Measurements from ENCODE around the gene PLPPR2. TPM values are rescaled to one million over a fixed set of nuclear protein-coding genes. Genes with fewer than 3 reads are reported as not detected.
"Not testable (repeated sequence)": the region's sequence is repeated elsewhere in the genome, so short reads cannot be mapped to it uniquely, and the experiment has no call there.

The PLPPR2 gene
- total RNA-seq, 1 experiment from 2014 or later = 19.5 TPM

- intact Hi-C loops (cut with micrococcal nuclease) = no loop called here
Observed at GRCh38 chr19:11331502-11331901, 23.7 kb upstream of the PLPPR2 start.

DNA sequence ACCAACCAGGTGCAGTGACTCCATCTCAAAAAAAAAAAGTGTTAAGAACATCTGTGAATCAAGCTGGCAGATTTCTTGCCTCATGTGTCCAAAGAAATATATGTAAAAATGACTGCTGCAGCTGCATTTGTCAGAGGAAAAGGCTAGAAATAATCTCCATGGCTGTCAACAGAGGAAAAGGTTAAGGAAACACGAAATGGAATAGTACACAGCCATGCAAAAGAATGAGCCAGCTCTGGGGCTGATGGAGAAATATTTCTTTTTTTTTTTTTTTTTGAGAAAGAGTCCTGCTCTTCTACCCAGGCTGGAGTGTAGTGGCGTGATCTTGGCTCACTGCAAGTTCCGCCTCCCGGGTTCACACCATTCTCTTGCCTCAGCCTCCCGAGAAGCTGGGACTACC, 22.4 kb upstream of the PLPPR2 start:
- Mint-ChIP-seq H3K4me3 (ENCODE audit: unreplicated experiment) (no peak overlapping the region), H3K27me3 (ENCODE audit: insufficient read depth, unreplicated experiment) (no peaks in the 10 kb centered on the region), H3K27ac (ENCODE audit: low read depth, unreplicated experiment) (no peak overlapping the region), H3K9me3 (ENCODE audit: unreplicated experiment) (no peaks in the 10 kb centered on the region), H3K4me1 (ENCODE audit: insufficient read depth, unreplicated experiment) (peaks cover 2% of the 10 kb centered on the region), H3K36me3 (ENCODE audit: insufficient read depth, unreplicated experiment) (peaks cover 86% of the 10 kb centered on the region)
- intact Hi-C loops (cut with micrococcal nuclease) = no loop called here
- ChIA-PET CTCF (no interaction called here), POLR2A (interaction anchor here (1.6 to 1.7 kb wide), 2 partner anchors 9 to 14 kb away, joined by 4 to 6 read pairs; partner anchors contain the start of genes CCDC159 and TMEM205)
- no TSS peak for BruUV-seq (replicated peaks)
- no peak for TF ChIP-seq CTCF (IDR thresholded peaks at IDR 0.05; ENCODE audit: unreplicated experiment)
- DNase-seq (ENCODE audit: unreplicated experiment) = no peak

More at GRCh38 chr19:11331502-11331901, 23.7 kb upstream of the PLPPR2 start:
- Mint-ChIP-seq H3K27ac (ENCODE audit: low read depth, unreplicated experiment) (no peak overlapping the region), H3K36me3 (ENCODE audit: insufficient read depth, unreplicated experiment) (peaks cover 81% of the 10 kb centered on the region), H3K4me3 (ENCODE audit: unreplicated experiment) (no peak overlapping the region), H3K9me3 (ENCODE audit: unreplicated experiment) (no peaks in the 10 kb centered on the region), H3K4me1 (ENCODE audit: insufficient read depth, unreplicated experiment) (no peaks in the 10 kb centered on the region), H3K27me3 (ENCODE audit: insufficient read depth, unreplicated experiment) (no peaks in the 10 kb centered on the region)
- POLR2A ChIA-PET = interaction anchor here (0.6 to 1.6 kb wide), 4 partner anchors 13 to 70 kb away, joined by 3 to 6 read pairs (median 3); partner anchors contain the start of genes CCDC159 and TMEM205
- no peak for DNase-seq (ENCODE audit: unreplicated experiment)
- no peak for TF ChIP-seq CTCF (IDR thresholded peaks at IDR 0.05; ENCODE audit: unreplicated experiment)
- CTCF ChIA-PET = interaction anchor here (0.6 to 1.0 kb wide), 2 partner anchors 45 to 136 kb away, joined by 3 to 4 read pairs; no protein-coding TSS in a partner anchor
- BruUV-seq (replicated peaks) = no TSS peak

- intact Hi-C loops (cut with micrococcal nuclease); H3K9me3 Mint-ChIP-seq (ENCODE audit: unreplicated experiment); BruUV-seq (replicated peaks); H3K27ac Mint-ChIP-seq (ENCODE audit: low read depth, unreplicated experiment); CTCF ChIA-PET; H3K27me3 Mint-ChIP-seq (ENCODE audit: insufficient read depth, unreplicated experiment); DNase-seq (ENCODE audit: unreplicated experiment); H3K4me3 Mint-ChIP-seq (ENCODE audit: unreplicated experiment): not testable (repeated sequence)
- Mint-ChIP-seq H3K4me1 (ENCODE audit: insufficient read depth, unreplicated experiment) (peaks cover 12% of the 10 kb centered on the region), H3K36me3 (ENCODE audit: insufficient read depth, unreplicated experiment) (peaks cover 81% of the 10 kb centered on the region)
- POLR2A ChIA-PET = interaction anchor here (1.7 kb wide), 1 partner anchor 10 kb away, joined by 4 read pairs; no protein-coding TSS in a partner anchor
Observed at GRCh38 chr19:11333838-11334237, 21.4 kb upstream of the PLPPR2 start.

DNA sequence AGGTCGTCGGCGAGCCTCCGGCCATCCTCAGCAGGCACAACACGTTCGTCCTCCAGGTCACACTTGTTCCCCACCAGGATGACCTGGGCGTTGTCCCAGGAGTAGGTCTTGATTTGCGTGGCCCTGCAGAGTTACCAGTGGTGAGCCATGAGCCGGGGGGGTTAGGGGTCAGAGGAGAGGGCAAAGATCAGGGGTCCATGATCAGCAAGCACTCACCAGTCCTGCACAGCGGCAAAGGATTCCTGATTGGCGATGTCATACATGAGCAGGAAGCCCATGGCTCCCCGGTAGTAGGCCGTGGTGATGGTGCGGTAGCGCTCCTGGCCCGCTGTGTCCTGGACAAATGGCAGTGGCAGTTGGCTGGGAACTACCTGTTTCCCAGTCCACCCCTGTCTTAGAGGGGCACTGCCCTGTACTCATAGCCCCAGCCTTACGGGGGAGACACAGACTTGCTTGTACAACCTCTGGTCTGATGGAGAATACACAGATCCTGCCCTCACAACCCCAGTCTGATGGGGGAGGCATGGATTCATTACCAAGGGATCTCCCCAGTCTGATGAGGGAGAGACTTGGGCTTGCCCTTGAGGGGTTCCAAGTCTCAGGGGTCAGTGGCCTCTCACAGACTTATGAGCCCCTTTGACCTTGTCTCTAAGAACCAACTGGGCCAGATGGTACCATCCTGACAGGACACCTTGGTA, 19.6 kb upstream of the PLPPR2 start:
- Mint-ChIP-seq H3K4me3 (ENCODE audit: unreplicated experiment) (no peak overlapping the region), H3K36me3 (ENCODE audit: insufficient read depth, unreplicated experiment) (peaks cover 66% of the 10 kb centered on the region), H3K27ac (ENCODE audit: low read depth, unreplicated experiment) (no peak overlapping the region), H3K4me1 (ENCODE audit: insufficient read depth, unreplicated experiment) (peaks cover 13% of the 10 kb centered on the region), H3K27me3 (ENCODE audit: insufficient read depth, unreplicated experiment) (no peaks in the 10 kb centered on the region), H3K9me3 (ENCODE audit: unreplicated experiment) (no peaks in the 10 kb centered on the region)
- POLR2A ChIA-PET = no interaction called here
- DNase-seq (ENCODE audit: unreplicated experiment) = no peak
- intact Hi-C loops (cut with micrococcal nuclease) = no loop called here
- CTCF ChIA-PET = interaction anchor here (0.6 kb wide), 1 partner anchor 45 kb away, joined by 3 read pairs; no protein-coding TSS in a partner anchor
- TF ChIP-seq CTCF (IDR thresholded peaks at IDR 0.05; ENCODE audit: unreplicated experiment) = no peak
- BruUV-seq (replicated peaks) = no TSS peak

All from MCF 10A (cell line).